Adrenal gland (tissue), 12 donors: ENCODE results near the gene ADCY2. TPM values are rescaled to one million over a fixed set of nuclear protein-coding genes. Genes with fewer than 3 reads are reported as not detected.

ENCODE experiments used
- DNase-seq, 7 donors: peaks; one replicate each; pipeline ENCODE4 v3.0.0-alpha.2; 2019 to 2020
- H3K27ac ChIP-seq, 5 donors: fragments of 200-600 bp; sonication (generic) in 4 of 5; 1 replicate in 3 of 5; 2 replicates in 2 of 5; pipeline versions ENCODE4 v1.5.1 to v1.8.0; 2016 to 2020; ENCODE audit warnings: mild to moderate bottlenecking in 1 of 5
- H3K27me3 ChIP-seq: fragments of 200-600 bp; 2 replicates; pipeline ENCODE4 v1.8.0; 2021
- H3K36me3 ChIP-seq, 2 donors: fragments of 200-600 bp; replicated peaks in 1 of 2; 1 replicate in 1 of 2; 2 replicates in 1 of 2; pipeline versions ENCODE4 v1.5.1 to v1.8.0; 2018 to 2022
- H3K4me1 ChIP-seq, 2 donors: fragments of 200-600 bp; replicated peaks in 1 of 2; 1 replicate in 1 of 2; 2 replicates in 1 of 2; pipeline versions ENCODE4 v1.5.1 to v1.8.0; 2018 to 2021
- H3K4me3 ChIP-seq, 4 donors: fragments of 200-600 bp; sonication (generic) in 3 of 4; one replicate each; pipeline ENCODE4 v1.5.1; 2016 to 2018
- H3K9me3 ChIP-seq, 3 donors: fragments of 200-600 bp; sonication (generic) in 1 of 3; replicated peaks in 1 of 3; 1 replicate in 2 of 3; 2 replicates in 1 of 3; pipeline versions ENCODE4 v1.5.1 to v1.8.0; 2016 to 2021
- POLR2A ChIP-seq, 2 donors: fragments of 450-650 bp; IDR thresholded peaks; one replicate each; pipeline ENCODE4 v1.6.1; 2017; ENCODE audit warnings: antibody characterized with exemption in 2 of 2, mild to moderate bottlenecking in 2 of 2, moderate library complexity in 1 of 2
- WGBS, 4 donors: extraction: QIAGEN DNeasy Blood & Tissue Kit in 2 of 4; methylation state at CpG; one replicate each; pipeline versions ENCODE4 v1.1.5 to v1.1.7; 2013 to 2017; 5-methylcytosine and 5-hydroxymethylcytosine counted together
- intact Hi-C, 2 donors: fragments of 100-400 bp; cut with DNase I; formaldehyde crosslinking; loops; one replicate each; pipeline versions ENCODE4 v1.14.1 to v1.15.0; 2022 to 2023
- polyA plus RNA-seq, 3 donors: library from polyadenylated mRNA; stranded (reverse); fragments of 200-250 nt in 2 of 3; fragments of 350-450 nt in 1 of 3; fragmentation: Illumina TruSeq in 1 of 3; extraction: RNeasy Lipid Tissue Mini Kit (QIAGEN cat#74804) in 1 of 3; gene quantifications; one replicate each; pipeline ENCODE4 v1.2.3, GENCODE V29; 2013 to 2014
- total RNA-seq, 9 donors: library from RNA; depleted of rRNA in 4 of 9; stranded (reverse); fragments of >200 nt in 4 of 9; fragments of 120-200 nt in 1 of 9; fragmentation: NEBNext Ultra II Directional in 1 of 9; extraction: Animal tissue kit (Norgen Biotek cat#: 25700) in 1 of 9; gene quantifications; one replicate each; pipeline versions ENCODE4 v1.1.0 to v1.2.4, GENCODE V29; 2013 to 2023
- TF ChIP-seq, protein P1 (sequence below), 6 experiments: fragments of 450-650 bp in 4 of 6; fragments of 200-600 bp in 2 of 6; sonication (generic) in 1 of 6; IDR thresholded peaks; 1 replicate in 5 of 6; 2 replicates in 1 of 6; pipeline versions ENCODE4 v1.5.1 to v1.8.0; 2016 to 2021; ENCODE audit warnings: antibody characterized with exemption in 6 of 6, mild to moderate bottlenecking in 2 of 6, moderate library complexity in 1 of 6
- donor health status: healthy with polysubstance abuse.
- donor health status: Bipolar disorder and iron deficiency.
- donor health status: DM: yes; HTN: yes; CAD: no.
- donor health status: DM: no; HTN: no; CAD: no.
- donor health status: DM: no; HTN: no; CAD: no.
- donor health status: DM: yes; HTN: yes; CAD: no.

ADCY2 gene
- total and polyA plus RNA-seq, 12 donors = 0.85 to 6.6 (median 2.3) TPM

- Histone ChIP-seq H3K36me3 (no peaks in the 10 kb centered on the region), H3K4me1 (no peaks in the 10 kb centered on the region), H3K27me3 (no peaks in the 10 kb centered on the region), H3K4me3 (no peak overlapping the region), H3K9me3 (no peaks in the 10 kb centered on the region), H3K27ac (no peak overlapping the region)
- 85 to 91% (median 87%) methylated on average over 3 of the region's 3 CpGs for WGBS, 4 donors
- TF ChIP-seq, protein P1, sequence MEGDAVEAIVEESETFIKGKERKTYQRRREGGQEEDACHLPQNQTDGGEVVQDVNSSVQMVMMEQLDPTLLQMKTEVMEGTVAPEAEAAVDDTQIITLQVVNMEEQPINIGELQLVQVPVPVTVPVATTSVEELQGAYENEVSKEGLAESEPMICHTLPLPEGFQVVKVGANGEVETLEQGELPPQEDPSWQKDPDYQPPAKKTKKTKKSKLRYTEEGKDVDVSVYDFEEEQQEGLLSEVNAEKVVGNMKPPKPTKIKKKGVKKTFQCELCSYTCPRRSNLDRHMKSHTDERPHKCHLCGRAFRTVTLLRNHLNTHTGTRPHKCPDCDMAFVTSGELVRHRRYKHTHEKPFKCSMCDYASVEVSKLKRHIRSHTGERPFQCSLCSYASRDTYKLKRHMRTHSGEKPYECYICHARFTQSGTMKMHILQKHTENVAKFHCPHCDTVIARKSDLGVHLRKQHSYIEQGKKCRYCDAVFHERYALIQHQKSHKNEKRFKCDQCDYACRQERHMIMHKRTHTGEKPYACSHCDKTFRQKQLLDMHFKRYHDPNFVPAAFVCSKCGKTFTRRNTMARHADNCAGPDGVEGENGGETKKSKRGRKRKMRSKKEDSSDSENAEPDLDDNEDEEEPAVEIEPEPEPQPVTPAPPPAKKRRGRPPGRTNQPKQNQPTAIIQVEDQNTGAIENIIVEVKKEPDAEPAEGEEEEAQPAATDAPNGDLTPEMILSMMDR (IDR thresholded peaks at IDR 0.05) = no peak
- no peak for TF ChIP-seq POLR2A (IDR thresholded peaks at IDR 0.05)
- no peak for DNase-seq
- intact Hi-C loops = no loop called here
These were observed 261.2 kb downstream of the ADCY2 start for GRCh38 chr5:7657153-7657552.

- WGBS, 4 donors = 76 to 86% (median 77%) methylated on average over 4 of the region's 4 CpGs
- H3K27me3 ChIP-seq = no peaks in the 10 kb centered on the region
- intact Hi-C loops = no loop called here
- no peak for TF ChIP-seq POLR2A (IDR thresholded peaks at IDR 0.05)
- DNase-seq = no peak
- no peaks in the 10 kb centered on the region for H3K36me3 ChIP-seq
- H3K27ac ChIP-seq = no peak overlapping the region
- H3K4me3 ChIP-seq = no peak overlapping the region
- no peaks in the 10 kb centered on the region for H3K4me1 ChIP-seq
- no peaks in the 10 kb centered on the region for H3K9me3 ChIP-seq
These were observed 263.5 kb downstream of the ADCY2 start for GRCh38 chr5:7659420-7659819.

- 78 to 85% (median 82%) methylated on average over 5 to 6 of the region's 6 CpGs for WGBS, 4 donors
- intact Hi-C loops = no loop called here
- Histone ChIP-seq H3K36me3 (no peaks in the 10 kb centered on the region), H3K9me3 (no peaks in the 10 kb centered on the region), H3K27ac (no peak overlapping the region), H3K4me3 (no peak overlapping the region), H3K4me1 (no peaks in the 10 kb centered on the region), H3K27me3 (no peaks in the 10 kb centered on the region)
- TF ChIP-seq POLR2A (IDR thresholded peaks at IDR 0.05) = no peak
- TF ChIP-seq, protein P1 (IDR thresholded peaks at IDR 0.05) = no peak
- no peak for DNase-seq
These were observed 266.4 kb downstream of the ADCY2 start for GRCh38 chr5:7662289-7662688.

DNA sequence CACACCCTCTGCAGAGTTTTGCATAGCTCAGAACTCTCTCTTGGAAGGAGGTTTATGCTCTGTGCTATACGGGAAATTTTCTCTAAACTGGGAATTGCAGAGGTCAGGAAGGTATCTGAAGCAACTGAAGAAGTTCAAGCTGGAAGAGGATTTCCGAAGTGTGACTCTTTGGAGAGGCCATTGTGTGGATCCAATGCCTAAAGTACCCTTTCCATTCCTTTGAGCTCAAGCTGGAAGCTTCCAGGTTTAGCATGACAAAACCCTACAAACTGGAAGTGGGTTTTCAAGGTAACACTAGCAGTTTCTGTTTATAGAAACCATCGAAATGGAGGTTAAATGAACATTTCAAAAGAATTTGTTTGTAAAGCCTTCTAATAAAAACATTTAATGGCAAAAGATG, 267.9 kb downstream of the ADCY2 start:
- intact Hi-C loops = no loop called here
- 62 to 86% (median 78%) methylated on average over 3 of the region's 3 CpGs for WGBS, 4 donors
- Histone ChIP-seq H3K4me3 (no peak overlapping the region), H3K27ac (no peak overlapping the region), H3K36me3 (no peaks in the 10 kb centered on the region), H3K27me3 (no peaks in the 10 kb centered on the region), H3K4me1 (no peaks in the 10 kb centered on the region), H3K9me3 (no peaks in the 10 kb centered on the region)
- TF ChIP-seq, protein P1 (IDR thresholded peaks at IDR 0.05) = no peak
- no peak for TF ChIP-seq POLR2A (IDR thresholded peaks at IDR 0.05)
- DNase-seq = no peak

GRCh38 chr5:7664208-7664607, 268.3 kb downstream of the ADCY2 start:
- H3K9me3 ChIP-seq = no peaks in the 10 kb centered on the region
- H3K27me3 ChIP-seq = no peaks in the 10 kb centered on the region
- intact Hi-C loops = no loop called here
- no peaks in the 10 kb centered on the region for H3K4me1 ChIP-seq
- H3K36me3 ChIP-seq = no peaks in the 10 kb centered on the region
- TF ChIP-seq, protein P1 (IDR thresholded peaks at IDR 0.05) = no peak
- no peak for TF ChIP-seq POLR2A (IDR thresholded peaks at IDR 0.05)
- no peak overlapping the region for H3K27ac ChIP-seq
- DNase-seq = no peak
- no peak overlapping the region for H3K4me3 ChIP-seq
- WGBS, 4 donors = 67 to 86% (median 71%) methylated on average over 2 of the region's 2 CpGs
